Measurements from ENCODE around the gene SLC24A3.

The SLC24A3 gene

GRCh38 chr20:19244291-19244690 is 31.8 kb downstream of the SLC24A3 start:
- DNase-seq: no peak

- no peak for DNase-seq
Observed at GRCh38 chr20:19249106-19249879, 36.9 kb downstream of the SLC24A3 start.

GRCh38 chr20:19250346-19250745 is 37.9 kb downstream of the SLC24A3 start:
- DNase-seq: no peak

- no peak for DNase-seq
Observed at GRCh38 chr20:19251506-19251905, 39.1 kb downstream of the SLC24A3 start.

- peak; percentile 20 for DNase-seq
Observed at GRCh38 chr20:19251958-19252357, 39.5 kb downstream of the SLC24A3 start.

- peak; percentile 85 for DNase-seq
Observed at GRCh38 chr20:19252451-19253120, 40.1 kb downstream of the SLC24A3 start.

- DNase-seq: no peak
Observed at GRCh38 chr20:19253316-19253715, 40.9 kb downstream of the SLC24A3 start.

GRCh38 chr20:19253916-19254820 is 41.7 kb downstream of the SLC24A3 start:
- DNase-seq: peak; percentile 84

GRCh38 chr20:19254956-19255355 is 42.5 kb downstream of the SLC24A3 start:
- peak; percentile 12 for DNase-seq

GRCh38 chr20:19256085-19256484 is 43.6 kb downstream of the SLC24A3 start:
- peak; percentile 47 for DNase-seq

- DNase-seq: no peak
Observed at GRCh38 chr20:19256906-19257595, 44.6 kb downstream of the SLC24A3 start.

- DNase-seq: no peak
Observed at GRCh38 chr20:19257865-19258264, 45.4 kb downstream of the SLC24A3 start.

GRCh38 chr20:19259141-19259591 is 46.7 kb downstream of the SLC24A3 start:
- DNase-seq: no peak

- peak; percentile 63 for DNase-seq
Observed at GRCh38 chr20:19260412-19261090, 48.1 kb downstream of the SLC24A3 start.

- DNase-seq: no peak
Observed at GRCh38 chr20:19264191-19264590, 51.7 kb downstream of the SLC24A3 start.

GRCh38 chr20:19265646-19266374 is 53.4 kb downstream of the SLC24A3 start:
- no peak for DNase-seq

GRCh38 chr20:19268426-19268825 is 56.0 kb downstream of the SLC24A3 start:
- no peak for DNase-seq

GRCh38 chr20:19269737-19270340 is 57.4 kb downstream of the SLC24A3 start:
- DNase-seq: peak; percentile 67

- DNase-seq: no peak
Observed at GRCh38 chr20:19271879-19272651, 59.6 kb downstream of the SLC24A3 start.
